Left ventricle myocardium inferior (tissue), 1 donor: Measurements from ENCODE around the gene TENM3. TPM values are rescaled to one million over a fixed set of nuclear protein-coding genes. Genes with fewer than 3 reads are reported as not detected.

Experiments
- DNase-seq: peaks from one replicate; pipeline ENCODE4 v3.0.0-alpha.2; 2020
- H3K27ac ChIP-seq: fragments of 200-600 bp; replicated peaks from 2 replicates; pipeline ENCODE4 v1.8.0; 2021
- H3K27me3 ChIP-seq: fragments of 200-600 bp; 2 replicates; pipeline ENCODE4 v1.8.0; 2021; ENCODE audit warnings: low read depth
- H3K36me3 ChIP-seq: fragments of 200-600 bp; 2 replicates; pipeline ENCODE4 v1.8.0; 2021
- H3K4me1 ChIP-seq: fragments of 200-600 bp; 2 replicates; pipeline ENCODE4 v1.8.0; 2021
- H3K4me3 ChIP-seq: fragments of 200-600 bp; 2 replicates; pipeline ENCODE4 v1.8.0; 2021; ENCODE audit warnings: mild to moderate bottlenecking, moderate library complexity
- H3K9me3 ChIP-seq: fragments of 200-600 bp; replicated peaks from 2 replicates; pipeline ENCODE4 v1.8.0; 2021
- CTCF ChIP-seq: fragments of 200-600 bp; IDR thresholded peaks from 2 replicates; pipeline ENCODE4 v1.8.0; 2021; ENCODE audit warnings: antibody characterized with exemption, mild to moderate bottlenecking, borderline replicate concordance
- intact Hi-C: fragments of 100-400 bp; cut with micrococcal nuclease; formaldehyde crosslinking; loops from one replicate; pipeline ENCODE4 v1.11.0; 2022
- total RNA-seq: library from RNA; stranded (reverse); fragmentation: NEBNext Ultra II Directional; extraction: Animal tissue kit (Norgen Biotek cat#: 25700); gene quantifications from one replicate; pipeline ENCODE4 v1.2.1, GENCODE V29; 2021
- donor health status: DM: no; HTN: yes; CAD: no; lungs with severe emphysema.

TENM3 gene
- total RNA-seq, 1 donor from 2014 or later, result 1.5 TPM

DNA sequence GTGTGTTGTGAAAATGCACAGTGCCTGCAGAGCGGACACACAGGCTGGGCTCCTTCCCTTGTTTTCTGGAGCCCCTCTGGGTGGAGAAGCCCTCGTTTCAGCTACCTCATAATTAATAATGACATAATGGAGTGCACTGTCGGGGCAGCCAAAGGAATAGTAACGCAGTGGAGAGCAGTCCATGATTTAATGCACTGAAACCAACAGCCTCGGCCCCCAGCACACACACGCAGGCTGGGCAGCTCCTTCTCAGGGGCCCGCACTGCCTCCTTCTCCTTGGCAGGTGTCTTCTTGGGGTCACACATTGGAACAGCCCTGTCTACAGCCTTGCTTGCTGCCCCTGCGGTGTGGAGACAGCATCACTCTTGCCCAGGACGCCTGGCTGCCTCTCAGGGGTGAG, 584.8 kb downstream of the TENM3 start:
- H3K4me3 ChIP-seq, result no peak overlapping the region
- intact Hi-C loops, result no loop called here
- DNase-seq, result no peak
- no peaks in the 10 kb centered on the region for H3K36me3 ChIP-seq
- no peaks in the 10 kb centered on the region for H3K4me1 ChIP-seq
- no peaks in the 10 kb centered on the region for H3K9me3 ChIP-seq
- no peak overlapping the region for H3K27ac ChIP-seq
- TF ChIP-seq CTCF, result no peak
- peaks cover 8% of the 10 kb centered on the region for H3K27me3 ChIP-seq

DNA sequence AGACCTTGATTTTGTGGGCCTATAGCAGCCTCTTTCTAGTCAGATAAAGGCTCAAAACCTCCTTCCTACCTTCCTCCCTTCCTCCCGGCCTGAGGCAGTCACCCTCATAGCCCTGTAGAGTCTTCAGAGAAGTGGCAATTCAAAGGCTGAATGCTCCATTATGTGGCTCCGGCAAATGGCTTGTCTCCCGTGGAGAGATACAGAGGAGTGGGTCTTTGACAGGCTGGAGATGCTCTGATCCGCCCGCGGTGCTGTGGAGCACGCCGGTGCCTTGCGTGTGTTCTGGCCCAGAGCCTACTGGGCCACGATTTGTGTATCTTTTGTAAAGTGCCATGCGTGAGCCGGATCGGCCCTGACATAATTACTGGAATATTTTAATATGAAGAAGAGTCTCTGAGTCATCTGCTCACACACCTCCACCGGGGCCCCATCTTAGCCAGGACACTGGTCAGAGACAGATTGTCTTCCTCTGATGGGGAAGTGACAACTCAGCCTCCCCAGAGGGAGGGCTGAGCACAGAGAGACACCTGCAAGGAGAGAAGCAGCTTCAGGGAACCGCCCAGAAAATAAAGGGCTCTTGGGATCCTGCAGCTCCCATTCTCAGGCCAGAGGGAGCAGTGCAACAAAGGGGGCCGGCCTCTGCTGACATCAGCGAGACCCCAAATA, 585.3 kb downstream of the TENM3 start:
- intact Hi-C loops, result no loop called here
- H3K4me3 ChIP-seq, result no peak overlapping the region
- no peak for DNase-seq
- no peaks in the 10 kb centered on the region for H3K9me3 ChIP-seq
- H3K27me3 ChIP-seq, result peaks cover 8% of the 10 kb centered on the region
- no peaks in the 10 kb centered on the region for H3K36me3 ChIP-seq
- no peaks in the 10 kb centered on the region for H3K4me1 ChIP-seq
- no peak for TF ChIP-seq CTCF
- H3K27ac ChIP-seq, result no peak overlapping the region

GRCh38 chr4:182829196-182829595, 586.0 kb downstream of the TENM3 start:
- Histone ChIP-seq H3K9me3 (no peaks in the 10 kb centered on the region), H3K4me3 (no peak overlapping the region), H3K27me3 (peaks cover 8% of the 10 kb centered on the region), H3K4me1 (no peaks in the 10 kb centered on the region), H3K36me3 (no peaks in the 10 kb centered on the region), H3K27ac (no peak overlapping the region)
- no peak for TF ChIP-seq CTCF
- DNase-seq, result no peak
- intact Hi-C loops, result no loop called here

DNA sequence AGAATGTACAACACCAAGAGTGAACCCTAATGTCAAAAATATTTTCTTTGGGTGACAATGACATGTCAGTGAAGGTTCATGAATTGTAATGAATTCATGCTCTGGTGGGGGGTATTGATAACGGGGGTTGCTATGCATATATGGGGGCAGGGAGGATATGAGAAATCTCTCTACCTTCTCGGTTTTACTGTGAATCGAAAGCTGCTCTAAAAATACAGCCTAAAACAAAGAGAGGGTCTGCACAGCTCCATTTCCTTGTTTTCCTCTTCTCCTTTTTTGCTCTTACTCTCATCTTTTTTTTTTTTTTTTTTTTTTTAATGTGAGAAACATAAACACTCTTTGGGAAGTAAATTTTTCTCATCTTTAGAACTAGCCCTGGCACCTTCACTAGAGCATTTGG, 588.2 kb downstream of the TENM3 start:
- no peak for TF ChIP-seq CTCF
- H3K36me3 ChIP-seq, result no peaks in the 10 kb centered on the region
- DNase-seq, result no peak

DNA sequence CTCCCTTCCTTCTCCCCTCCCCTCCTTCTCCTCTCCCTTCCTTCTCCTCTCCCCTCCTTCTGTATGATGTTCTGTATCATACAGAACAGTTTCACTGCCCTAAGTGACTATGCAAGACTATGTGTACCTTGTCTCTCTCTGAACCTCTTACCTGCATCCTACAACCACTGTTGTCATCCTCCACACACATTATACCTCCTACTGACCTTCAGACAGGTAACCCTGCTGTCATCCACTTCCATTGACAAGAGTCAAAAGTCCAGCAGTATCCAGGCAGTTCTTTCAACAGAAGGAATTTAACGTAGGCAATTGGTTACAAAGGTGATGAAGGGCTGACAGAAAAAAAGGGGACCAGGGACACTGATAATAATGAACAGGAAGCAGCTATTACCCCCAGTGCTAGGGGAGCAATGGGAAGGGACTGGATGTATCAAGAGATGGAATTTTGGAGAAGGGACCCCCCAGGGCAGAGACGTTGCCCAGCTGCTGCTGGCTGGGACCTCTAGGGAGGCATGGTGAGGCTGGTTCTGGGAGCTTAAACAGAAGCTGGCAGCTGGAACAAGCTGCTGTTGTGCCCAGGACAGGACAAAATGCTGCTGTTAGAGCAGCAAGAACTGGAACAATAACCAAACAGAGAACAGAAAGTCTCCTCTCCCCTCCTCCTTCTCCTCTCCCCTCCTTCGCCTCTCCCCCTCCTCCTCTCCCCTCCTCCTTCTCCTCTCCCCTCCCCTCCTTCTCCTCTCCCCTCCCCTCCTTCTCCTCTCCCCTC, 589.3 kb downstream of the TENM3 start:
- H3K9me3 ChIP-seq, result no peaks in the 10 kb centered on the region
- intact Hi-C loops, result no loop called here
- no peak for DNase-seq
- H3K4me3 ChIP-seq, result no peak overlapping the region
- H3K27ac ChIP-seq, result no peak overlapping the region
- H3K36me3 ChIP-seq, result no peaks in the 10 kb centered on the region
- H3K27me3 ChIP-seq, result peaks cover 31% of the 10 kb centered on the region
- H3K4me1 ChIP-seq, result no peaks in the 10 kb centered on the region
- TF ChIP-seq CTCF, result no peak

More for the DNA sequence above, 588.2 kb downstream of the TENM3 start:
- Histone ChIP-seq H3K4me3 (no peak overlapping the region), H3K9me3 (no peaks in the 10 kb centered on the region), H3K4me1 (no peaks in the 10 kb centered on the region), H3K27me3 (peaks cover 20% of the 10 kb centered on the region), H3K27ac (no peak overlapping the region)
- intact Hi-C loops, result no loop called here
